Transverse colon (tissue), 4 donors: ENCODE measurements around the gene HPD.

ENCODE experiments used
- CTCF ChIP-seq, 5 experiments: fragments of 200-600 bp in 3 of 5; fragments of 450-650 bp in 2 of 5; sonication (generic) in 3 of 5; IDR thresholded peaks; 1 replicate in 2 of 5; 2 replicates in 3 of 5; pipeline ENCODE4 v1.5.1; 2016 to 2017; ENCODE audit warnings: antibody characterized with exemption in 5 of 5, inconsistent platforms in 3 of 5, mild to moderate bottlenecking in 2 of 5, moderate library complexity in 1 of 5
- EP300 ChIP-seq: sonication (generic); formaldehyde crosslinking; IDR thresholded peaks from one replicate; pipeline ENCODE4 v1.6.1; 2017; ENCODE audit warnings: antibody characterized with exemption, low read depth
- POLR2AphosphoS5 ChIP-seq, 3 donors: sonication (generic); formaldehyde crosslinking; IDR thresholded peaks; one replicate each; pipeline ENCODE4 v1.6.1; 2016; ENCODE audit warnings: antibody characterized with exemption in 3 of 3

GRCh38 chr12:121816925-121817647 lies 41.6 kb downstream of the HPD start:
- TF ChIP-seq CTCF (IDR thresholded peaks at IDR 0.05) (no peak), EP300 (no peak), POLR2AphosphoS5 (IDR thresholded peaks at IDR 0.05) (no peak)
